H1 (cell line): ENCODE data around the gene NUP85. TPM values are rescaled to one million over a fixed set of nuclear protein-coding genes. Genes with fewer than 3 reads are reported as not detected.

Experiments used
- CTCF ChIA-PET: fragments of 300-600 bp; sonication (Branson Sonifier 250); formaldehyde crosslinking; loops from one replicate; lab custom pipeline; 2021; ENCODE audit not compliant: partially characterized antibody; lab: Charles Lee
- POLR2A ChIA-PET: fragments of 300-600 bp; sonication (Branson Sonifier 250); formaldehyde crosslinking; loops from one replicate; lab custom pipeline; 2021; ENCODE audit warnings: inconsistent platforms; ENCODE audit not compliant: partially characterized antibody; lab: Charles Lee
- DNase-seq, 2 experiments: peaks; one replicate each; pipeline versions ENCODE4 v3.0.0 to v3.0.0-alpha.2; 2010 to 2022; ENCODE audit warnings: low spot score in 2 of 2, low read depth in 1 of 2, mixed read lengths in 1 of 2
- FAIRE-seq: peaks from 2 replicates; lab custom pipeline; 2011; peaks lifted over from hg19 to GRCh38; lab: Jason Lieb, UNC
- H2AFZ ChIP-seq: 2 replicates; pipeline ENCODE4 v1.8.1; 2012; ENCODE audit warnings: low read length, inconsistent platforms
- H2AK5ac ChIP-seq: 2 replicates; pipeline ENCODE4 v1.6.1; 2013; ENCODE audit warnings: low read depth, low read length
- H2BK120ac ChIP-seq: replicated peaks from 2 replicates; pipeline ENCODE3; 2013; ENCODE audit warnings: low read depth, low read length, inconsistent platforms
- H2BK12ac ChIP-seq: 2 replicates; pipeline ENCODE4 v1.6.1; 2013; ENCODE audit warnings: low read depth, low read length
- H2BK15ac ChIP-seq: 2 replicates; pipeline ENCODE4 v1.6.1; 2013; ENCODE audit warnings: low read length
- H2BK20ac ChIP-seq: 2 replicates; pipeline ENCODE4 v1.6.1; 2013; ENCODE audit warnings: low read length
- H2BK5ac ChIP-seq: 2 replicates; pipeline ENCODE4 v1.6.1; 2013; ENCODE audit warnings: low read depth, low read length
- H3K14ac ChIP-seq: 2 replicates; pipeline ENCODE4 v1.6.1; 2013; ENCODE audit warnings: inconsistent platforms; ENCODE audit not compliant: insufficient read length
- H3K18ac ChIP-seq: 2 replicates; pipeline ENCODE4 v1.6.1; 2013; ENCODE audit warnings: low read length; ENCODE audit errors: extremely low read depth
- H3K23ac ChIP-seq: 2 replicates; pipeline ENCODE4 v1.6.1; 2013; ENCODE audit warnings: inconsistent platforms; ENCODE audit not compliant: insufficient read length
- H3K23me2 ChIP-seq: 2 replicates; pipeline ENCODE4 v1.6.1; 2013; ENCODE audit warnings: low read depth, low read length
- H3K27ac ChIP-seq: 2 replicates; pipeline ENCODE4 v1.6.1; 2011; ENCODE audit warnings: low read depth, low read length, inconsistent platforms
- H3K27me3 ChIP-seq, 4 experiments: replicated peaks in 1 of 4; 1 replicate in 1 of 4; 2 replicates in 3 of 4; pipeline versions ENCODE4 v1.6.1 to v1.8.1; 2011 to 2013; ENCODE audit warnings: low read length in 3 of 4, mild to moderate bottlenecking in 3 of 4, inconsistent platforms in 2 of 4, mixed read lengths in 2 of 4, moderate library complexity in 1 of 4; ENCODE audit not compliant: control insufficient read depth in 3 of 4, insufficient read depth in 3 of 4; ENCODE audit errors: extremely low read depth in 1 of 4
- H3K36me3 ChIP-seq, 4 experiments: 2 replicates each; pipeline versions ENCODE4 v1.6.1 to v1.8.1; 2011 to 2013; ENCODE audit warnings: mild to moderate bottlenecking in 4 of 4, low read length in 3 of 4, moderate library complexity in 2 of 4, control low read depth in 1 of 4, inconsistent platforms in 1 of 4; ENCODE audit not compliant: insufficient read depth in 4 of 4, control insufficient read depth in 2 of 4
- H3K4ac ChIP-seq: replicated peaks from 2 replicates; pipeline ENCODE3; 2013; ENCODE audit warnings: low read length, low read depth, mixed read lengths, inconsistent platforms; ENCODE audit not compliant: insufficient read length
- H3K4me1 ChIP-seq, 4 experiments: replicated peaks in 1 of 4; 1 replicate in 1 of 4; 2 replicates in 3 of 4; pipeline versions ENCODE4 v1.6.1 to v1.8.1; 2011 to 2013; ENCODE audit warnings: low read length in 3 of 4, inconsistent platforms in 2 of 4, mixed read lengths in 1 of 4; ENCODE audit not compliant: insufficient read depth in 4 of 4, control insufficient read depth in 3 of 4
- H3K4me2 ChIP-seq, 2 experiments: 2 replicates each; pipeline versions ENCODE4 v1.6.1 to v1.8.1; 2011 to 2013; ENCODE audit warnings: low read depth in 2 of 2, low read length in 2 of 2, control low read depth in 1 of 2, inconsistent platforms in 1 of 2, mild to moderate bottlenecking in 1 of 2; ENCODE audit not compliant: insufficient read depth in 1 of 2
- H3K4me3 ChIP-seq, 4 experiments: fragments of 200-600, 300-600 bp in 1 of 4; sonication (generic), shearing (Covaris generic), sonication (Bioruptor Twin) in 1 of 4; 2 replicates each; pipeline versions ENCODE4 v1.5.1 to v1.8.1; 2011 to 2016; ENCODE audit warnings: low read length in 4 of 4, low read depth in 3 of 4, control low read depth in 2 of 4, inconsistent platforms in 2 of 4, mild to moderate bottlenecking in 2 of 4, mixed read lengths in 1 of 4, moderate library complexity in 1 of 4; ENCODE audit not compliant: insufficient read depth in 2 of 4; ENCODE audit errors: extremely low read depth in 1 of 4
- H3K56ac ChIP-seq: replicated peaks from 2 replicates; pipeline ENCODE3; 2013; ENCODE audit warnings: low read depth, mild to moderate bottlenecking, mixed read lengths, low read length, inconsistent platforms; ENCODE audit not compliant: insufficient read length
- H3K79me1 ChIP-seq: 2 replicates; pipeline ENCODE4 v1.6.1; 2013; ENCODE audit warnings: low read depth, low read length, control low read depth
- H3K79me2 ChIP-seq, 2 experiments: 2 replicates each; pipeline versions ENCODE4 v1.6.1 to v1.8.1; 2012 to 2013; ENCODE audit warnings: low read length in 2 of 2, mild to moderate bottlenecking in 2 of 2, inconsistent platforms in 1 of 2; ENCODE audit not compliant: insufficient read depth in 2 of 2, control insufficient read depth in 1 of 2
- H3K9ac ChIP-seq, 4 experiments: replicated peaks in 1 of 4; 1 replicate in 1 of 4; 2 replicates in 3 of 4; pipeline versions ENCODE4 v1.6.1 to v1.8.1; 2011 to 2013; ENCODE audit warnings: low read depth in 3 of 4, low read length in 3 of 4, control low read depth in 2 of 4, mild to moderate bottlenecking in 2 of 4, moderate library complexity in 2 of 4, inconsistent platforms in 1 of 4; ENCODE audit errors: extremely low read depth in 1 of 4
- H3K9me3 ChIP-seq, 2 experiments: 2 replicates each; pipeline versions ENCODE4 v1.6.1 to v1.8.1; 2012 to 2013; ENCODE audit warnings: mild to moderate bottlenecking in 2 of 2, moderate library complexity in 2 of 2, control low read depth in 1 of 2, inconsistent platforms in 1 of 2, low read depth in 1 of 2, low read length in 1 of 2, mixed read lengths in 1 of 2; ENCODE audit not compliant: insufficient read depth in 2 of 2
- H4K20me1 ChIP-seq, 2 experiments: replicated peaks in 1 of 2; 2 replicates each; pipeline versions ENCODE3 to v1.8.1; 2011 to 2013; ENCODE audit warnings: inconsistent platforms in 2 of 2, low read length in 2 of 2, mild to moderate bottlenecking in 1 of 2; ENCODE audit not compliant: insufficient read depth in 2 of 2, control insufficient read depth in 1 of 2
- H4K5ac ChIP-seq: 2 replicates; pipeline ENCODE4 v1.6.1; 2013; ENCODE audit warnings: low read length, low read depth, mixed read lengths, inconsistent platforms; ENCODE audit not compliant: insufficient read length
- H4K8ac ChIP-seq: 2 replicates; pipeline ENCODE4 v1.8.0; 2013; ENCODE audit warnings: mild to moderate bottlenecking, moderate library complexity, low read length, inconsistent platforms; ENCODE audit not compliant: insufficient read depth; ENCODE audit errors: extremely low read depth
- H4K91ac ChIP-seq: replicated peaks from 2 replicates; pipeline ENCODE3; 2013; ENCODE audit warnings: low read length, mixed read lengths, inconsistent platforms; ENCODE audit not compliant: insufficient read length
- BCL11A ChIP-seq, 2 experiments: IDR thresholded peaks; one replicate each; pipeline ENCODE4 v1.6.1; 2011; ENCODE audit warnings: low read depth in 2 of 2, low read length in 2 of 2, mild to moderate bottlenecking in 2 of 2
- CEBPB ChIP-seq: IDR thresholded peaks from 2 replicates; pipeline ENCODE4 v1.6.1; 2012; ENCODE audit warnings: low read depth, low read length
- CTBP2 ChIP-seq: IDR thresholded peaks from 2 replicates; pipeline ENCODE4 v1.7.0; 2011; ENCODE audit warnings: borderline replicate concordance, mild to moderate bottlenecking, moderate library complexity, mixed read lengths, low read length; ENCODE audit not compliant: insufficient read depth, insufficient read length
- EGR1 ChIP-seq: IDR thresholded peaks from 2 replicates; pipeline ENCODE4 v1.6.1; 2011; ENCODE audit warnings: low read depth, low read length, borderline replicate concordance
- HDAC2 ChIP-seq, 2 experiments: fragments of 300-600 bp in 1 of 2; sonication (generic) in 1 of 2; IDR thresholded peaks; 2 replicates each; pipeline ENCODE4 v1.6.1; 2011 to 2012; ENCODE audit warnings: low read depth in 2 of 2, low read length in 2 of 2, mild to moderate bottlenecking in 2 of 2, moderate library complexity in 2 of 2, borderline replicate concordance in 1 of 2, inconsistent platforms in 1 of 2
- SAP30 ChIP-seq: fragments of 300-600 bp; sonication (generic); IDR thresholded peaks from 2 replicates; pipeline ENCODE4 v1.7.1; 2012; ENCODE audit warnings: low read length, moderate library complexity, mild to moderate bottlenecking, inconsistent platforms; ENCODE audit not compliant: insufficient read depth, insufficient replicate concordance
- SIN3A ChIP-seq, 2 experiments: IDR thresholded peaks in 1 of 2; conservative IDR thresholded peaks in 1 of 2; 2 replicates each; pipeline ENCODE4 v1.6.1; 2011 to 2012; ENCODE audit warnings: low read length in 2 of 2, improper control_type of control experiment in 1 of 2, low read depth in 1 of 2, mild to moderate bottlenecking in 1 of 2
- SIRT6 ChIP-seq: IDR thresholded peaks from one replicate; pipeline ENCODE4 v1.7.1; 2012; ENCODE audit warnings: low read length, inconsistent platforms
- SP4 ChIP-seq: IDR thresholded peaks from 2 replicates; pipeline ENCODE4 v1.6.1; 2012; ENCODE audit warnings: low read length, inconsistent platforms
- TAF1 ChIP-seq: IDR thresholded peaks from 2 replicates; pipeline ENCODE4 v1.6.1; 2011; ENCODE audit warnings: mild to moderate bottlenecking, low read depth, low read length
- TAF7 ChIP-seq: optimal IDR thresholded peaks from 2 replicates; pipeline ENCODE3; 2011; ENCODE audit warnings: low read depth, mild to moderate bottlenecking, inconsistent platforms, low read length, moderate library complexity, borderline replicate concordance
- WGBS, 2 experiments: shearing (Covaris generic) in 1 of 2; methylation state at CpG; one replicate each; pipeline versions ENCODE4 v1.1.6 to v1.1.7; 2013 to 2015; ENCODE audit warnings: low lambda C conversion rate in 2 of 2, mixed read lengths in 2 of 2, inconsistent platforms in 1 of 2, low coverage in 1 of 2, missing lambda C conversion rate in 1 of 2; ENCODE audit not compliant: insufficient replicate concordance in 2 of 2, insufficient coverage in 1 of 2, insufficient read length in 1 of 2; ENCODE audit errors: extremely low coverage in 1 of 2, missing lambda C conversion rate in 1 of 2; 5-methylcytosine and 5-hydroxymethylcytosine counted together
- polyA plus RNA-seq, 7 experiments: library from polyadenylated mRNA; depleted of rRNA in 3 of 7; stranded (reverse) in 5 of 7; unstranded in 2 of 7; fragments of >200 nt in 5 of 7; fragments of 200-250 nt in 2 of 7; gene quantifications; 1 replicate in 5 of 7; 2 replicates in 1 of 7; 4 replicates in 1 of 7; pipeline versions ENCODE4 v1.2.1 to v1.2.3, GENCODE V29; 2011 to 2013; ENCODE audit warnings: missing spikeins in 2 of 7, mixed read lengths in 2 of 7
- total RNA-seq: library from RNA; stranded (reverse); fragmentation: NEBNext Ultra II Directional; extraction: Animal tissue kit (Norgen Biotek cat#: 25700); gene quantifications from 2 replicates; pipeline ENCODE4 v1.2.1, GENCODE V29; 2021

NUP85 gene
- total and polyA plus RNA-seq, 2 of the 8 experiments (the other 6 are each of a cell fraction or from before 2014, with no cell fraction given): 98.5 to 154 TPM

DNA sequence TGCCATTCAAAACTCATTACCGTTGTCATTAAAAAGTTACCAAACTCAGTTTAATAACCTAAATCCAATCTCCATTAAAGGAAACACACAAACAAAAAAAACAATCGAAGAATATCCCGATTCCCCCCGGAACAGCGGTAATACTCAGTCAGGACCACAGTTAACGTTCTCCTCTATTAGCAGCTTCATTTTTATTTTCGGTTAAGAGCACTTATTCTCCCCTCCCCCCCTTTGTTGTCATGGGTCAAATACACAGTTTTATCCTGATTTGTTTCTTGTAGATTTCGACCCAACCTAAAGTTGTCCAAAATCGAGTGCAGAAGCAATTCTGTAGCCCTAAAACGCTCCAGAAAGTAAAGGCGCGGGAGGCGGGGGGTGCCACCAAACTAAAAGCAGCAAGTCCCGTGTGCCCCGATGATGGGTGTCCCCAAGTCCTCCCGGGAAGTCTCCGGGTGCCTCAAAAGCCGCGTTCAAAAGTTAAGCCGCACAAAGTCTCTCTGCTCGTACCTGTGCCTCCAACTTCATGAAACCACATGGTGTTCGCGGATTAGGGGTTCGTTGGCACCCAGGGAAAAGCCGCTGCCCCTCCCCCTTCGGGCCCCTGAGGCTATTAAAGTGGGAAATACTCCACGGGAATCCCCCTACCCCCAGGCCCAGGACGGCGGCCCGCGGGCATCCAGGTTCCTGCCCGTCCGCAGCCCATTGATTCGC, 23.7 kb upstream of the NUP85 start:
- H3K23me2 ChIP-seq: peaks cover 2% of the 10 kb centered on the region; the same call in 1 of the 2 replicates
- 3% methylated on average over 27 of the region's 34 CpGs; no CpG with 5 or more reads in 1 of the 2 experiments for WGBS, 2 experiments
- peak overlapping the region; percentile 60 for H3K18ac ChIP-seq
- POLR2A ChIA-PET: interaction anchor here (0.6 to 3.0 kb wide), 26 partner anchors 9 to 179 kb away, joined by 3 to 16 read pairs (median 5); partner anchors contain the start of genes JPT1, MIF4GD and NT5C
- peak overlapping the region; percentile 98; the same call in 1 of the 2 replicates for H3K27ac ChIP-seq
- DNase-seq (no peak), FAIRE-seq (no peak)
- H2BK15ac ChIP-seq: no peak overlapping the region
- H4K8ac ChIP-seq: peak overlapping the region; percentile 99; the same call in 1 of the 2 replicates
- H3K27me3 ChIP-seq: no peaks in the 10 kb centered on the region
- no peak overlapping the region for H2BK120ac ChIP-seq
- H3K4me3 ChIP-seq: peak overlapping the region; percentile 97 to 99 (median 98)
- peaks cover 34 to 57% of the 10 kb centered on the region in 2 experiments for H3K79me2 ChIP-seq
- CTCF ChIA-PET: interaction anchor here (1.3 to 1.9 kb wide), 3 partner anchors 11 to 68 kb away, joined by 6 to 8 read pairs (median 8); no protein-coding TSS in a partner anchor
- peaks cover 0 to 5% (median under 1%) of the 10 kb centered on the region in 4 experiments; a peak in 4 of 7 replicates for H3K4me1 ChIP-seq
- no peak overlapping the region for H3K4ac ChIP-seq
- H3K79me1 ChIP-seq: no peaks in the 10 kb centered on the region; the same call in 1 of the 2 replicates
- no peak overlapping the region for H3K23ac ChIP-seq
- H2BK5ac ChIP-seq: peak overlapping the region; percentile 52; the same call in 1 of the 2 replicates
- peak overlapping the region; percentile 37 to 69 for H3K4me2 ChIP-seq
- H2BK12ac ChIP-seq: no peak overlapping the region
- H4K91ac ChIP-seq: no peak overlapping the region
- H3K36me3 ChIP-seq: peaks cover 4 to 40% (median 12%) of the 10 kb centered on the region in 4 experiments; a peak in 6 of 8 replicates
- peak overlapping the region; percentile 84 for H4K5ac ChIP-seq
- H3K56ac ChIP-seq: peak overlapping the region; percentile 93
- peak overlapping the region; percentile 82 to 97 (median 96) for H3K9ac ChIP-seq
- H2AFZ ChIP-seq: no peak overlapping the region
- no peak overlapping the region for H2AK5ac ChIP-seq
- no peak overlapping the region for H2BK20ac ChIP-seq
- no peaks in the 10 kb centered on the region for H3K9me3 ChIP-seq
- no peak overlapping the region for H3K14ac ChIP-seq
- H4K20me1 ChIP-seq: peaks cover 9 to 10% of the 10 kb centered on the region in 2 experiments
- no peak for TF ChIP-seq SP4
- TF ChIP-seq CTBP2: no peak
- TF ChIP-seq TAF1: no peak
- TF ChIP-seq CEBPB: no peak
- peak; percentile 75 for TF ChIP-seq SAP30
- peak in 1 of 2 experiments; percentile 62; a peak in 1 of 4 replicates for TF ChIP-seq HDAC2 (IDR thresholded peaks at IDR 0.05; ENCODE audit: borderline replicate concordance in 1 of 2, low read depth in 2 of 2, low read length in 2 of 2)
- peak in 1 of 2 experiments; percentile 73; a peak in 1 of 4 replicates for TF ChIP-seq SIN3A (conservative IDR thresholded peaks at IDR 0.05 in 1 of 2, IDR thresholded peaks at IDR 0.05 in 1 of 2; ENCODE audit: low read depth in 1 of 2, low read length in 2 of 2)
- TF ChIP-seq SIRT6: no peak
- TF ChIP-seq EGR1: no peak
- TF ChIP-seq BCL11A (IDR thresholded peaks at IDR 0.05; ENCODE audit: low read depth in 2 of 2, low read length in 2 of 2): no peak
- no peak for TF ChIP-seq TAF7
